ENCODE data around the gene RNASEH2B. TPM values are rescaled to one million over a fixed set of nuclear protein-coding genes. Genes with fewer than 3 reads are reported as not detected.

RNASEH2B gene
- total and polyA plus RNA-seq, 2 of the 13 experiments (the other 11 are each of a cell fraction or from before 2014, with no cell fraction given) = 17.2 to 55.4 TPM

DNA sequence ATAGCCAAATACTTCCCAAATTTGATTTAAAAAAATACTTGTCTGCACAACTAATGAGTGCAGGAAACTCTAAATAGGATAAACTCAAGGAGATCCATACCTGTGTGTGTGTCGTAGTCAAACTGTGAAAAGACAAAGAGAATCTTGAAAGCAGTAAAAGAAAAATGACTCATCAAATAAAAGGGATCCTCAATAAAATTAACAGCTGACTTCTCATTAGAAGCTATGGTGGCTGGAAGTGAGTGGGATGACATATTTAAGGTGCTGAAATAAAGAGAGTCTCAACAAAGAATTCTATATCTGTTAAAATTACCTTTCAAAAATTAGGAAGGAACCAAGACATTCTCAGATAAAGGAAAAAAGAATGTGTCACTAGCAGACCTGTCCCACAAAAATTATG, 13.7 kb downstream of the RNASEH2B start:
- in situ Hi-C loops (cut with HindIII; ENCODE audit: extremely low pct_ligation_motif_present, low pct_unique_long_range_greater_than_20kb) = loop anchor here (25.0 kb wide), 1 partner anchor 1261 kb away; no protein-coding TSS in a partner anchor
- peaks cover 0 to 1% of the 10 kb centered on the region in 2 experiments; a peak in 1 of 5 replicates for H3K36me3 ChIP-seq (replicated peaks in 1 of 2; ENCODE audit: control insufficient read depth in 1 of 2, insufficient read depth in 2 of 2, low read length in 2 of 2)
- DNase-seq (ENCODE audit: low spot score) (no peak), FAIRE-seq (no peak), ATAC-seq (no peak)
- H3K9me3 ChIP-seq (ENCODE audit: low read length) = peaks cover 32% of the 10 kb centered on the region
- TF ChIP-seq SSRP1 (CRISPR knock-in tag; IDR thresholded peaks at IDR 0.05) = no peak
- peak; percentile 98 for TF ChIP-seq ZNF317 (CRISPR knock-in tag; IDR thresholded peaks at IDR 0.05)
- H3K79me2 ChIP-seq (ENCODE audit: insufficient read depth, low read length) = peaks cover 3% of the 10 kb centered on the region
- ChIA-PET CTCF (ENCODE audit: low intra/inter-chr PET ratio, low total read pairs) (no interaction called here), POLR2A (no interaction called here)
- H3K4me1 ChIP-seq (ENCODE audit: insufficient read depth, low read length) = no peaks in the 10 kb centered on the region
- no peak overlapping the region for H3K4me3 ChIP-seq (replicated peaks in 1 of 3; ENCODE audit: insufficient read depth in 1 of 3, low read depth in 2 of 3, low read length in 3 of 3)
- H3K4me2 ChIP-seq (ENCODE audit: low read depth, low read length) = no peak overlapping the region
- no peak overlapping the region for H2AFZ ChIP-seq (ENCODE audit: low read length)
- no peaks in the 10 kb centered on the region for H4K20me1 ChIP-seq (ENCODE audit: insufficient read depth, low read length)
- H3K9ac ChIP-seq (ENCODE audit: insufficient read depth, low read depth, low read length) = no peak overlapping the region
- no peaks in the 10 kb centered on the region for H3K27me3 ChIP-seq (ENCODE audit: control insufficient read depth in 1 of 2, insufficient read depth in 2 of 2, low read length in 2 of 2)
- 98% methylated on average over 1 of the region's 1 CpG for WGBS (ENCODE audit: low lambda C conversion rate)
- no TSS peak for BruUV-seq (replicated peaks)
- H3K27ac ChIP-seq (ENCODE audit: extremely low read length, insufficient read depth, low read length) = no peak overlapping the region
- intact Hi-C loops (cut with micrococcal nuclease; ENCODE audit: unreplicated experiment) = no loop called here

DNA sequence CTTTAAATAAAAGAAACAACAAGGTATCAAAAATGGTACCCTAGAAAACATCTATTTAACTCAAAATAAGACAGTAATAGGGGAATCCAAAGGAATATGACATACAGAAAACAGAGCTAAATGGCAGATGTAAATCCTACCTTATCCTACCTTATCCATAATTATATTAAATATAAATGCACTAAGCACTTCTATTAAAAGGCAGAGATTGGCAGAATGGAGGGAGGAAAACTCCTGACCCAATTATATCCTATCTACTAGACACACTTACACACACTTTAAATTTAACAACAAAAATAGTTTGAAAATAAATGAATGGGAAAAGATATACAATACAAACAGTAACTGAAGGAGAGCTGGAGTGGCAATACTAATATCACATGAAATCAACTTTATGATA, 14.4 kb downstream of the RNASEH2B start:
- DNase-seq (ENCODE audit: low spot score) = no peak
- no peak for FAIRE-seq
- Histone ChIP-seq H3K79me2 (ENCODE audit: insufficient read depth, low read length) (no peaks in the 10 kb centered on the region), H2AFZ (ENCODE audit: low read length) (no peak overlapping the region), H3K4me2 (ENCODE audit: low read depth, low read length) (no peak overlapping the region), H3K27me3 (ENCODE audit: control insufficient read depth in 1 of 2, insufficient read depth in 2 of 2, low read length in 2 of 2) (no peaks in the 10 kb centered on the region), H3K9ac (ENCODE audit: insufficient read depth, low read depth, low read length) (no peak overlapping the region), H3K9me3 (ENCODE audit: low read length) (peaks cover 32% of the 10 kb centered on the region), H3K4me1 (ENCODE audit: insufficient read depth, low read length) (no peaks in the 10 kb centered on the region), H4K20me1 (ENCODE audit: insufficient read depth, low read length) (no peaks in the 10 kb centered on the region), H3K4me3 (replicated peaks in 1 of 3; ENCODE audit: insufficient read depth in 1 of 3, low read depth in 2 of 3, low read length in 3 of 3) (no peak overlapping the region), H3K36me3 (replicated peaks in 1 of 2; ENCODE audit: control insufficient read depth in 1 of 2, insufficient read depth in 2 of 2, low read length in 2 of 2) (peaks cover 0 to 1% of the 10 kb centered on the region in 2 experiments; a peak in 1 of 5 replicates), H3K27ac (ENCODE audit: extremely low read length, insufficient read depth, low read length) (no peak overlapping the region)
- ChIA-PET CTCF (ENCODE audit: low intra/inter-chr PET ratio, low total read pairs) (no interaction called here), POLR2A (no interaction called here)
- intact Hi-C loops (cut with micrococcal nuclease; ENCODE audit: unreplicated experiment) (no loop called here), in situ Hi-C loops (cut with HindIII; ENCODE audit: extremely low pct_ligation_motif_present, low pct_unique_long_range_greater_than_20kb) (loop anchor here (25.0 kb wide), 1 partner anchor 1262 kb away; no protein-coding TSS in a partner anchor)
- ATAC-seq = no peak
- TF ChIP-seq ZNF713 (CRISPR knock-in tag; IDR thresholded peaks at IDR 0.05) (no peak), HNRNPLL (IDR thresholded peaks at IDR 0.05; ENCODE audit: low read depth, low read length, poor library complexity, severe bottlenecking) (no peak), ZNF614 (CRISPR knock-in tag; IDR thresholded peaks at IDR 0.05; ENCODE audit: borderline replicate concordance) (no peak), SMAD1 (CRISPR knock-in tag; IDR thresholded peaks at IDR 0.05; ENCODE audit: borderline replicate concordance, low read depth) (no peak), ZC3H4 (CRISPR knock-in tag; IDR thresholded peaks at IDR 0.05; ENCODE audit: borderline replicate concordance) (no peak), MTA1 (CRISPR knock-in tag; IDR thresholded peaks at IDR 0.05; ENCODE audit: borderline replicate concordance) (no peak), PHF21A (CRISPR knock-in tag; IDR thresholded peaks at IDR 0.05) (no peak), MZF1 (CRISPR knock-in tag; IDR thresholded peaks at IDR 0.05; ENCODE audit: borderline replicate concordance) (no peak), SPEN (CRISPR knock-in tag; IDR thresholded peaks at IDR 0.05; ENCODE audit: low read depth) (no peak), SSRP1 (CRISPR knock-in tag; IDR thresholded peaks at IDR 0.05) (no peak), ZNF552 (CRISPR knock-in tag; IDR thresholded peaks at IDR 0.05; ENCODE audit: borderline replicate concordance) (no peak), NFIC (IDR thresholded peaks at IDR 0.05; ENCODE audit: low read length) (no peak), ISL2 (CRISPR knock-in tag; IDR thresholded peaks at IDR 0.05) (no peak), GTF2F1 (IDR thresholded peaks at IDR 0.05; ENCODE audit: low read length) (no peak), YEATS2 (CRISPR knock-in tag; IDR thresholded peaks at IDR 0.05; ENCODE audit: borderline replicate concordance) (no peak)
- TF ChIP-seq, protein P1, sequence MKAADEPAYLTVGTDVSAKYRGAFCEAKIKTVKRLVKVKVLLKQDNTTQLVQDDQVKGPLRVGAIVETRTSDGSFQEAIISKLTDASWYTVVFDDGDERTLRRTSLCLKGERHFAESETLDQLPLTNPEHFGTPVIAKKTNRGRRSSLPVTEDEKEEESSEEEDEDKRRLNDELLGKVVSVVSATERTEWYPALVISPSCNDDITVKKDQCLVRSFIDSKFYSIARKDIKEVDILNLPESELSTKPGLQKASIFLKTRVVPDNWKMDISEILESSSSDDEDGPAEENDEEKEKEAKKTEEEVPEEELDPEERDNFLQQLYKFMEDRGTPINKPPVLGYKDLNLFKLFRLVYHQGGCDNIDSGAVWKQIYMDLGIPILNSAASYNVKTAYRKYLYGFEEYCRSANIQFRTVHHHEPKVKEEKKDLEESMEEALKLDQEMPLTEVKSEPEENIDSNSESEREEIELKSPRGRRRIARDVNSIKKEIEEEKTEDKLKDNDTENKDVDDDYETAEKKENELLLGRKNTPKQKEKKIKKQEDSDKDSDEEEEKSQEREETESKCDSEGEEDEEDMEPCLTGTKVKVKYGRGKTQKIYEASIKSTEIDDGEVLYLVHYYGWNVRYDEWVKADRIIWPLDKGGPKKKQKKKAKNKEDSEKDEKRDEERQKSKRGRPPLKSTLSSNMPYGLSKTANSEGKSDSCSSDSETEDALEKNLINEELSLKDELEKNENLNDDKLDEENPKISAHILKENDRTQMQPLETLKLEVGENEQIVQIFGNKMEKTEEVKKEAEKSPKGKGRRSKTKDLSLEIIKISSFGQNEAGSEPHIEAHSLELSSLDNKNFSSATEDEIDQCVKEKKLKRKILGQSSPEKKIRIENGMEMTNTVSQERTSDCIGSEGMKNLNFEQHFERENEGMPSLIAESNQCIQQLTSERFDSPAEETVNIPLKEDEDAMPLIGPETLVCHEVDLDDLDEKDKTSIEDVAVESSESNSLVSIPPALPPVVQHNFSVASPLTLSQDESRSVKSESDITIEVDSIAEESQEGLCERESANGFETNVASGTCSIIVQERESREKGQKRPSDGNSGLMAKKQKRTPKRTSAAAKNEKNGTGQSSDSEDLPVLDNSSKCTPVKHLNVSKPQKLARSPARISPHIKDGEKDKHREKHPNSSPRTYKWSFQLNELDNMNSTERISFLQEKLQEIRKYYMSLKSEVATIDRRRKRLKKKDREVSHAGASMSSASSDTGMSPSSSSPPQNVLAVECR (CRISPR knock-in tag; IDR thresholded peaks at IDR 0.05; ENCODE audit: borderline replicate concordance) = no peak
- BruUV-seq (replicated peaks) = no TSS peak
